DND-41 (cell line): Measurements from ENCODE around the gene MYO1B.

ENCODE experiments used
- EZH2 ChIP-seq: IDR thresholded peaks from 3 replicates; pipeline ENCODE4 v1.6.1; 2012; ENCODE audit warnings: borderline replicate concordance, low read depth, mild to moderate bottlenecking, moderate library complexity, low read length, inconsistent platforms; ENCODE audit not compliant: severe bottlenecking
- TF ChIP-seq, protein P1 (sequence below): IDR thresholded peaks from 2 replicates; pipeline ENCODE4 v1.5.1; 2012; ENCODE audit warnings: borderline replicate concordance, low read length, moderate library complexity, mild to moderate bottlenecking; ENCODE audit not compliant: poor library complexity, severe bottlenecking; ENCODE audit errors: extremely low read depth

DNA sequence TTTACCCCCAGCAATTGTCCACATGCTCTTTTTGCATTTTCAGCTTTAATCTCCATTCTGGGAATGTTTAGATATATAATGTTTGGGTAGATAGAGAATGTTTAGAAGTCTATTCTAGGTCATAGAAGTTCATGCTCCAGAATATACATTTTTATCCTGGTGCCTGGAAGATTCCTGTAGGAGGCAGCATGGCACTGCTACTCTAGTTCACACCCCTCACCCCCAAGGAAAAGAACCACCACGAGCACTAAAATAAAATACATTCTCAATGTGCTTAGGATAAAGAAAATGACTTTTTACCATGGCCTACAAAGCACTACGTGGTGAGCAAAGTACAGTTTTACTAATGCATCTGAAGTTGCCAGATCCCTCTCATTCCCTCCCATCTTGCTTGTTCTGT is 53.8 kb downstream of the MYO1B start:
- TF ChIP-seq, protein P1, sequence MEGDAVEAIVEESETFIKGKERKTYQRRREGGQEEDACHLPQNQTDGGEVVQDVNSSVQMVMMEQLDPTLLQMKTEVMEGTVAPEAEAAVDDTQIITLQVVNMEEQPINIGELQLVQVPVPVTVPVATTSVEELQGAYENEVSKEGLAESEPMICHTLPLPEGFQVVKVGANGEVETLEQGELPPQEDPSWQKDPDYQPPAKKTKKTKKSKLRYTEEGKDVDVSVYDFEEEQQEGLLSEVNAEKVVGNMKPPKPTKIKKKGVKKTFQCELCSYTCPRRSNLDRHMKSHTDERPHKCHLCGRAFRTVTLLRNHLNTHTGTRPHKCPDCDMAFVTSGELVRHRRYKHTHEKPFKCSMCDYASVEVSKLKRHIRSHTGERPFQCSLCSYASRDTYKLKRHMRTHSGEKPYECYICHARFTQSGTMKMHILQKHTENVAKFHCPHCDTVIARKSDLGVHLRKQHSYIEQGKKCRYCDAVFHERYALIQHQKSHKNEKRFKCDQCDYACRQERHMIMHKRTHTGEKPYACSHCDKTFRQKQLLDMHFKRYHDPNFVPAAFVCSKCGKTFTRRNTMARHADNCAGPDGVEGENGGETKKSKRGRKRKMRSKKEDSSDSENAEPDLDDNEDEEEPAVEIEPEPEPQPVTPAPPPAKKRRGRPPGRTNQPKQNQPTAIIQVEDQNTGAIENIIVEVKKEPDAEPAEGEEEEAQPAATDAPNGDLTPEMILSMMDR: no peak
- no peak for TF ChIP-seq EZH2
